NCI-H82 treated with DMSO at 0.1 percent for 48 hours (cell line): Measurements from ENCODE around the gene HCRTR1.

Experiments used
- DNase-seq: peaks from one replicate; lab custom pipeline; 2025; ENCODE audit not compliant: unreplicated experiment; lab: John Stamatoyannopoulos, UW

The HCRTR1 gene

GRCh38 chr1:31666263-31666963 is 48.9 kb downstream of the HCRTR1 start:
- DNase-seq: no peak

DNA sequence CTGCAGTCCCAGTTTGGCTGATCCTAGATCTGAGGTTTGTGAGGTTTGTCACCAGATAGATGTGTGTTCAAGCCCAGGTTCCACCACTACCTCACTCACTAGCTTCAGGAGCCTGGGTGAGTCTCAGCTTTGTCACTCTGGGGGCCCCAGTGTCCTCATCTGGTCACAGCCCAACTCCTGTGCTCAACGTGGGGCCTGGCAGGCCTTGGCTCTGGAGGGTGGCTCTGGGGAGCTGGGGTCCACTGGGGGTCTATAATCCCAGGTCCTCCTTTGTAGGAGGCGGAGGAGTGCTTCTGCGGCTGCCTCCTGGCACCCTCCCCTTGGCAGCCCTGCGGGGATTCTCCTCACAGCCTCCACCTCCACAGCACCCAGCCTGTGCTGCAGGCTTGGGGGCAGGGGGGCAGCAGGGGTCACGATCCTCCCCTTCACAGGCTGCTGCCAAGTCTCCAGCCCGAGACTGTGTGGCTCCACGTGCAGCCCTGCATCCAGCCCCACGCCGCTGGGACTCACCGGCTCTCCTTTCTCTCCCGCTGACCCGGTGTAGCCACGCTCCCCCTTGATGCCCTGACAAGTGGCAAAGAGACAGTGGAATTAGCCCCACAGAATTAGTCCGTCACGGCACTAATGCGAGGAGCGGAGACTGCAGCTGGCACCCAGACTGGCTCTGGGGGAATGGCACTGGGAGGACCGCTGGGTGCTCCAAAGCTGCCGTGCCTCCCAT is 49.7 kb downstream of the HCRTR1 start:
- no peak for DNase-seq

DNA sequence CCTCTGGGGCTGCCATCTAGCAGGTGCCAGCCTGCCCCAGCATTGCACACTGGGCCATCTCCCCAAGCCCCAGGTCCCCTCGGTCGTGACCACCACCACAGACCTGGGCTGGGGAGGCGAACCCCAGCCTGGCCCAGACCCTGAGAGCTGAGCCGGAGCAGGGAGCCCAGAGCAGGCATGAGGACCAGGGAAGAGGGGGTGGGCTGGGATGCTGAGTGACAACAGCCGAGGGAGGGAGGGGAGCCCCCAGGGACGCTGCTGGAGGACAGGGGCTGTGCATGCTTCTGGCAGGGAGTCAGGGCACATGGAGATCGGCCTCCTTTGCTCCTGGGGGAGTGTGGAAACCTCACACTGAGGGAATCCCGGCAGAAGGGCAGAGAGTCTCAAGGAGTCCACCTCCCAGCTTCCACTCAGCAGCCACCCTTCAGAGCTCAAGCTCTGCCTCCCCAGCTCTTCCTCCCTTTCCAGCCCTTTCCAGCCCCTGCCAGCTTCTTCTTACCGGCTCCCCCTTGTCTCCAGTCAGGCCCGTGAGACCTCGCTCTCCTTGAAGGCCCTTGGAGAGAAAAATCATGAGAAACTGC is 50.9 kb downstream of the HCRTR1 start:
- DNase-seq: no peak

- peak; percentile 77 for DNase-seq
Observed at GRCh38 chr1:31669433-31669785, 51.9 kb downstream of the HCRTR1 start.

- peak; percentile 67 for DNase-seq
Observed at GRCh38 chr1:31669786-31670592, 52.5 kb downstream of the HCRTR1 start.

DNA sequence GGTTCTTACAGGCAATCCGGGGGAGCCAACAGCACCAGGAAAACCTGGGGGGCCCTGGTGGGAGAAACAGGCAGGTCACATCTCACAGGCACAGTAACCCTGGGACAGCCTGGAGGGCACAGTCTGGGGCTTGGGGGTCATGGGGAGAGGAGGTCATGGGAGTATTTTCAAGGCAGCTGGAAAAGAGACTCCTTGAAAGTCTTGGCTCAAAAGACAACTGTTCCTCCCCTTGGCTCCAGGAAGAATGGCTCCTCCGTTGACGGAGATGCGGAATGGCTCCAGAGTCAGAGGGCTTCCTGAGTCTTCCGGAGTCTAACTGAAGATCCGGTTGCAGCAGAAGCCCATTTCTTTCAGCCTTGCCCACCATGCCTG is 53.1 kb downstream of the HCRTR1 start:
- no peak for DNase-seq

DNA sequence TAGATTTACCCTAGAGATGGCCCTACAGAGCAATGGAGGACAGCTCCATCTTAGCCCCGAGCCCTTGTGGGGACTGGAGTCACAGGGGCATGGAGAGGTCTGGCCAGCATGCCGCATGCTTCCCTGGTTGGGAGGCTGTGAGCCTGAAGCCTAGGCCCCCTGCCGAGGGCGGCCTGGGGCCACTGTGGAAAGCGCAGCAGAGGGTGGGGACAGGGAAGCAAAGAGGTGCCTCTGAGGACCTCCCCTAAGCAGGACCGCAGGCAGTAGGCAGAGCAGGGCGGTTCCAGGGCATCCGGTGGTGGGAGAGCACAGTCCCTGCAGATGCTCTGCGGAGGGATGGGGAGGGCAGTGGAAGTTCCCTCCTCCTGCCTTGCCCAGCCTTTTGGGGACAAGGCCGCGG is 53.7 kb downstream of the HCRTR1 start:
- DNase-seq: no peak

GRCh38 chr1:31671561-31672201 is 54.2 kb downstream of the HCRTR1 start:
- no peak for DNase-seq

- peak; percentile 89 for DNase-seq
Observed at GRCh38 chr1:31672986-31673385, 55.5 kb downstream of the HCRTR1 start.

- no peak for DNase-seq
Observed at GRCh38 chr1:31673433-31673832, 55.9 kb downstream of the HCRTR1 start.

DNA sequence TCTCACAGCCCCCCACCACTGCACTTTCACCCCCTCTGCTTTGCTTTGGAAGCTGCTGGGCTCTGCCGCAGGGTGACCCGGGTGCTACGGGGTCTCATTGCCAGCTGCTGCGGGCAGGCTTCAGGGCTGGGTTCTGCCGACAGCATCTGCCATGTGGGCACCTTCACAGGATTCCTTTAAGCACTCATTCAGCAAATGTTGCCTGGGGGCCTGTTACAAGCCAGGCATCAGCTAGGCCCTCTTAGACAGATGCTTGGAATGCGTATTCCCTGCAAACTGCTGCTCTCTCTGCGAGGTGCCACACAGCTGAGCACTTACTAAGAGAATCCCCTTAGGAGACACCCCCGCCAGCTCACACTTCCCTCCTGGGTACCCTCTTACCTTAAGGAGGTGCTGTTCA is 57.1 kb downstream of the HCRTR1 start:
- no peak for DNase-seq

- DNase-seq: no peak
Observed at GRCh38 chr1:31675161-31675560, 57.7 kb downstream of the HCRTR1 start.

DNA sequence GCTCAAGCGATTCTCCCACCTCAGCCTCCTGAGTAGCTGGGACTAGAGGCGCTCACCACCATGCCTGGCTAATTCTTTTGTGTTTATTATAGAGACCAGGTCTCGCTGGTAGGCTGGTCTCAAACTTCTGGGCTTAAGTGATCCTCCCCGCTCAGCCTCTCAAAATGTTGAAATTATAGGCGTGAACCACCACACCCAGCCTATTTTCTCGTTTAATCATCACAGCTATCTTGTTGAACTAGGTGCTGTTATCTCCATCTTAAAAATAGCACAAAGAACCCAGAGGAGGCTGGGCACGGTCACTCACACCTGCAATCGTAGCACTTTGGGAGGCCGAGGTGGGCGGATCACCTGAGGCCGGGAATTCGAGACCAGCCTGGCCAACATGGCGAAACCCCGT is 58.3 kb downstream of the HCRTR1 start:
- DNase-seq: no peak
